KMS-11 (cell line): ENCODE results near the gene AP1B1.
"Not testable (repeated sequence)": the region's sequence is repeated elsewhere in the genome, so short reads cannot be mapped to it uniquely, and the experiment has no call there.

ENCODE experiments used
- H2AFZ ChIP-seq: fragments of 200-600 bp; sonication (generic); 2 replicates; pipeline ENCODE4 v1.6.1; 2016; ENCODE audit warnings: antibody characterized with exemption, mixed run types, low read depth
- H3K27ac ChIP-seq: fragments of 200-600 bp; sonication (generic); 2 replicates; pipeline ENCODE4 v1.6.1; 2016; ENCODE audit warnings: mild to moderate bottlenecking, mixed run types
- H3K27me3 ChIP-seq: fragments of 200-600 bp; sonication (generic); 2 replicates; pipeline ENCODE4 v1.6.1; 2017; ENCODE audit warnings: mild to moderate bottlenecking, low read depth, mixed run types, moderate library complexity; ENCODE audit not compliant: insufficient read depth
- H3K36me3 ChIP-seq: fragments of 200-600 bp; sonication (generic); 2 replicates; pipeline ENCODE4 v1.6.1; 2017; ENCODE audit warnings: mild to moderate bottlenecking, mixed run types; ENCODE audit not compliant: insufficient read depth
- H3K4me1 ChIP-seq: fragments of 200-600 bp; sonication (generic); 2 replicates; pipeline ENCODE4 v1.6.1; 2016; ENCODE audit warnings: mild to moderate bottlenecking, low read depth, mixed run types; ENCODE audit not compliant: poor library complexity, severe bottlenecking
- H3K4me2 ChIP-seq: fragments of 200-600 bp; sonication (generic); 2 replicates; pipeline ENCODE4 v1.7.0; 2016; ENCODE audit warnings: mild to moderate bottlenecking, mixed run types
- H3K4me3 ChIP-seq: fragments of 200-600 bp; sonication (generic); IDR thresholded peaks from 2 replicates; pipeline ENCODE4 v1.6.1; 2017; ENCODE audit warnings: low read depth, low read length, mixed read lengths; ENCODE audit not compliant: insufficient read depth
- H3K79me2 ChIP-seq: fragments of 200-600 bp; sonication (generic); 2 replicates; pipeline ENCODE4 v1.6.1; 2016; ENCODE audit warnings: low read depth, mixed run types; ENCODE audit not compliant: insufficient read depth
- H3K9ac ChIP-seq: fragments of 200-600 bp; sonication (generic); 2 replicates; pipeline ENCODE4 v1.6.1; 2016; ENCODE audit warnings: mild to moderate bottlenecking, mixed run types
- H4K20me1 ChIP-seq: fragments of 200-600 bp; sonication (generic); 2 replicates; pipeline ENCODE4 v1.6.1; 2016; ENCODE audit warnings: mild to moderate bottlenecking, mixed run types; ENCODE audit not compliant: insufficient read depth
- CTCF ChIP-seq: fragments of 200-600 bp; sonication (generic); conservative IDR thresholded peaks from 2 replicates; pipeline ENCODE4 v1.6.1; 2017; ENCODE audit warnings: low read depth, mild to moderate bottlenecking, antibody characterized with exemption, low read length, moderate library complexity, mixed read lengths

Gene AP1B1

GRCh38 chr22:29375398-29376076, 12.8 kb downstream of the AP1B1 start:
- H3K4me3 ChIP-seq = no peak overlapping the region
- peaks cover 18% of the 10 kb centered on the region for H3K79me2 ChIP-seq
- H3K27ac ChIP-seq = no peak overlapping the region
- no peak overlapping the region for H2AFZ ChIP-seq
- H4K20me1 ChIP-seq = no peaks in the 10 kb centered on the region
- H3K27me3 ChIP-seq = no peaks in the 10 kb centered on the region
- no peak for TF ChIP-seq CTCF
- peaks cover 30% of the 10 kb centered on the region for H3K4me1 ChIP-seq
- no peaks in the 10 kb centered on the region; the same call in 1 of the 2 replicates for H3K36me3 ChIP-seq
- no peak overlapping the region for H3K9ac ChIP-seq
- no peak overlapping the region; the same call in 1 of the 2 replicates for H3K4me2 ChIP-seq

GRCh38 chr22:29374806-29375205, 13.6 kb downstream of the AP1B1 start:
- not testable (repeated sequence) for H4K20me1 ChIP-seq, H3K27me3 ChIP-seq, H3K27ac ChIP-seq, H3K36me3 ChIP-seq, H3K9ac ChIP-seq, H3K4me3 ChIP-seq, H2AFZ ChIP-seq
- Histone ChIP-seq H3K4me1 (peaks cover 30% of the 10 kb centered on the region), H3K4me2 (peak overlapping the region; percentile 16; the same call in 1 of the 2 replicates), H3K79me2 (peaks cover 17% of the 10 kb centered on the region)

- TF ChIP-seq CTCF = no peak
- peak overlapping the region; percentile 16; the same call in 1 of the 2 replicates for H3K4me2 ChIP-seq
- H3K4me1 ChIP-seq = peaks cover 30% of the 10 kb centered on the region
- H3K36me3 ChIP-seq = no peaks in the 10 kb centered on the region; the same call in 1 of the 2 replicates
- H3K4me3 ChIP-seq = no peak overlapping the region
- no peak overlapping the region for H2AFZ ChIP-seq
- H4K20me1 ChIP-seq = no peaks in the 10 kb centered on the region
- H3K27me3 ChIP-seq = no peaks in the 10 kb centered on the region
- no peak overlapping the region for H3K27ac ChIP-seq
- no peak overlapping the region for H3K9ac ChIP-seq
- H3K79me2 ChIP-seq = peaks cover 15% of the 10 kb centered on the region
Observed at GRCh38 chr22:29374401-29374800, 14.0 kb downstream of the AP1B1 start.

DNA sequence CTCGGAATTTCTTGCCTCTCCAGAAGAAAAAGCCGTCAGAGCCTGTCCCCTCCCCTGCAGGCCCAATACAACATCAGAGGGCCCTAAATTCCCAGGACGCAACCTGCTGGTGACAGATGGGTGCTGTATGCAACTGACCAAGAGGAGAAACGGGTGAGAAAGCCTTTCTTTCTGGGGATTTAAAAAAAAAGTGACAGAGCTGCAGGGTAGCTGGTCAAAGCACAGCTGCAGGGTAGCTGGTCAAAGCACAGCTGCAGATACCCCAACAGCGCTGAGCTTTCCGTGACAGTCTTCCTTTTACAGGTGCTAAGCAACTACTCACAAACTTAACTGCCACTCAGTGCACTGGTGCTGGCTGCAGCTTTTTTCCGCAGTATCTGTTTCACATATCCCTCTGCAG, 17.8 kb downstream of the AP1B1 start:
- H3K9ac ChIP-seq = no peak overlapping the region
- H3K36me3 ChIP-seq = no peaks in the 10 kb centered on the region
- H3K27me3 ChIP-seq = no peaks in the 10 kb centered on the region
- H3K4me2 ChIP-seq = no peak overlapping the region
- H2AFZ ChIP-seq = no peak overlapping the region
- H3K4me3 ChIP-seq = no peak overlapping the region
- H4K20me1 ChIP-seq = no peaks in the 10 kb centered on the region
- peaks cover 9% of the 10 kb centered on the region; the same call in 1 of the 2 replicates for H3K79me2 ChIP-seq
- H3K27ac ChIP-seq = no peak overlapping the region
- peaks cover 16% of the 10 kb centered on the region for H3K4me1 ChIP-seq
- TF ChIP-seq CTCF = no peak

- H3K9ac ChIP-seq = no peak overlapping the region
- H4K20me1 ChIP-seq = no peaks in the 10 kb centered on the region
- H3K27ac ChIP-seq = no peak overlapping the region
- peaks cover 9% of the 10 kb centered on the region; the same call in 1 of the 2 replicates for H3K79me2 ChIP-seq
- no peak overlapping the region for H2AFZ ChIP-seq
- H3K36me3 ChIP-seq = no peaks in the 10 kb centered on the region
- H3K27me3 ChIP-seq = no peaks in the 10 kb centered on the region
- H3K4me1 ChIP-seq = peaks cover 11% of the 10 kb centered on the region
- H3K4me3 ChIP-seq = no peak overlapping the region
- no peak overlapping the region for H3K4me2 ChIP-seq
- no peak for TF ChIP-seq CTCF
Observed at GRCh38 chr22:29369460-29369859, 18.9 kb downstream of the AP1B1 start.
